ENCODE data around the gene MPND.

Gene MPND

GRCh38 chr19:4379383-4380253, 36.3 kb downstream of the MPND start:
- TF ChIP-seq CTCF (IDR thresholded peaks at IDR 0.05) (no peak), ZFX (IDR thresholded peaks at IDR 0.05; ENCODE audit: borderline replicate concordance) (no peak)
- H3K27ac ChIP-seq = no peak overlapping the region

- H3K27ac ChIP-seq = no peak overlapping the region
- TF ChIP-seq ZFX (IDR thresholded peaks at IDR 0.05; ENCODE audit: borderline replicate concordance) (no peak), CTCF (IDR thresholded peaks at IDR 0.05) (no peak)
Observed at GRCh38 chr19:4380254-4380727, 36.9 kb downstream of the MPND start.

GRCh38 chr19:4385291-4386040, 42.1 kb downstream of the MPND start:
- no peak overlapping the region for H3K27ac ChIP-seq

DNA sequence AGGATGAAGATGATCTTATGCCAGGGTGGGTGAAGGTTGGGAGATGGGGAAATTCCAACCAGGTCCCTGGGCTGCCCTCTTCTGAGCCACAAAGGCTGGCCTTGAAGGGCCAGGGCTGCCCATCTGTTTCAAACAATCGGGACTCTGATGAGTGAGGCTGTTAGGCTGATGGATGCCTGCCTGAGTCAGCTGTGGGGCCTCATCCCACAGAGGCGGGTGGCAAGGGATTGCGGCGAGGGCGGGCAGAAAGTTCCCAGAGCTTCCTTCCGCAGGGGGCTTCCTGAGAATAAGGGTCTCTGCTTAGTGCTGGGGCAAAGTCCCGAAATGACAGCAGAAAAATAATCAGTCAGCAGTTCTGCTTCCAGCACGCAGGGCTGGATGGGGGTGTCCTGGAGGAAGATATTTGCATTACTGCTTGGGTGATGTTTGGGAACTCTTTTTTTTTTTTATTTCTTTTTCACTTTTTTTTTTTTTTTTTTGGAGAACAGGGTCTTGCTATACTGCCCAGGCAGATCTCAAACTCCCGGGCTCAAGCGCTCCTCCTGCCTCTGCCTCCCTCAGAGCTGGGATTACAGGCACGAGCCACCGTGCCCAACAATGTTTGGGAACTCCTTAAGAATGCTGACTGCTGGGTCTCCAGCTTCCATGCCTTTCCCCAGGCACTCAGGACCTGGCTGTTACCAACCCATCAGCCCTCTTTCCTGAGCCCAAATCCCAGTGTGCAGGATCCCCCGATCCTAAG, 42.9 kb downstream of the MPND start:
- no peak overlapping the region for H3K27ac ChIP-seq
- no peak for TF ChIP-seq ZFX (IDR thresholded peaks at IDR 0.05; ENCODE audit: borderline replicate concordance)
- no peak for TF ChIP-seq CTCF (IDR thresholded peaks at IDR 0.05)

More at GRCh38 chr19:4385291-4386040, 42.1 kb downstream of the MPND start:
- TF ChIP-seq CTCF (IDR thresholded peaks at IDR 0.05) (no peak), ZFX (IDR thresholded peaks at IDR 0.05; ENCODE audit: borderline replicate concordance) (no peak)

DNA sequence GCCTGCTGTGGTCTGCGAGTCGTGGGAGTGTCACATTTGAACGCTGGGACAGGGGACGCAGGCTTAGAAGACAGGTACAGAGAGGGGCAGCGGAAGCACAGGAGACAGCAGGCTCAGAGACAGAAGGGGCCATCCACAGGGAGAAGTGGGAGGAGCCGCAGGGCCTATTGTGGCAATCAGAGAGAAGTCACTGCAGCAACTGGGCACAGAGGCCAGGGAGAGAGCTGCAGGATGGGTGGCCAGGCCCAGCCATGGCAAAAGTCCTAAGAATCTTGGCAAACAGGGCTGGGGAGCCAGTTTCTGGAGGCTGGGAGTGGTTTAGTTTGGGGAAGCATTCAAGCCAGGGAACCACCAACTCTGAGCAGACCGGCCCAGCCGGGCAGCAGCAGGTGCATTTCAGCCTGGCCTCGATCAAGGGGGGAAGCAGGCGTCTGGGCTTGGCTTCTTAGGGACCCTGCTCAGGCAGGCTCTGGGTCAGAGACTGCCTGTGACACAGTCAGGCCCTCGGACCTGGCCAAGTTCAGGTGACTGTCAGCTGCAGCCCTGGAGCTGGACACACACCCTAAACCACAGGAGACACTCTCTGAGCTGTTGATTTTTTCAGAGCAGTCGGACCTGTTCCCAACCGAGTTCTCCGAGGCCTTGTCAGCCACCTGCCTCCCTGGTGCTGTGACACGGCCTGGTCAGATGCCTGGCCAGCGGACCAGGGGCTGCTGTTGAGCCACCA, 45.1 kb downstream of the MPND start:
- H3K27ac ChIP-seq = no peak overlapping the region
- TF ChIP-seq CTCF (IDR thresholded peaks at IDR 0.05) = no peak
- no peak for TF ChIP-seq ZFX (IDR thresholded peaks at IDR 0.05; ENCODE audit: borderline replicate concordance)

- TF ChIP-seq ZFX (IDR thresholded peaks at IDR 0.05; ENCODE audit: borderline replicate concordance) (no peak), CTCF (IDR thresholded peaks at IDR 0.05) (no peak)
- no peak overlapping the region for H3K27ac ChIP-seq
Observed at GRCh38 chr19:4389064-4389375, 45.7 kb downstream of the MPND start.

All from 22Rv1 (cell line).